ENCODE measurements around the gene ARIH2. TPM values are rescaled to one million over a fixed set of nuclear protein-coding genes. Genes with fewer than 3 reads are reported as not detected.

ARIH2 gene
- total and polyA plus RNA-seq, 9 of the 15 experiments (the other 6 are each of a cell fraction or from before 2014, with no cell fraction given), result 27.0 to 120 (median 108) TPM

- CTCF ChIA-PET (ENCODE audit: low intra/inter-chr PET ratio), result no interaction called here
- ATAC-seq (no peak), DNase-seq (ENCODE audit: extremely low read depth in 1 of 4, low spot score in 3 of 4) (no peak), FAIRE-seq (no peak)
- no peaks in the 10 kb centered on the region for H3K9me1 ChIP-seq (ENCODE audit: control insufficient read depth, insufficient read depth, low read length)
- H3K4me3 ChIP-seq, result no peak overlapping the region
- no peaks in the 10 kb centered on the region for H4K20me1 ChIP-seq (replicated peaks; ENCODE audit: control insufficient read depth, insufficient read depth, low read length)
- no peak overlapping the region for H3K4me2 ChIP-seq (ENCODE audit: insufficient read depth, low read length)
- H3K4me1 ChIP-seq (replicated peaks in 1 of 2; ENCODE audit: control insufficient read depth in 2 of 2, insufficient read depth in 2 of 2, low read length in 2 of 2), result peaks cover 7 to 9% of the 10 kb centered on the region in 2 experiments
- H2AFZ ChIP-seq (ENCODE audit: low read depth, low read length), result no peak overlapping the region
- in situ Hi-C loops (cut with MboI), result no loop called here
- intact Hi-C loops (cut with micrococcal nuclease), result loop anchor here (5.0 kb wide), 1 partner anchor 173 kb away; no protein-coding TSS in a partner anchor
- peaks cover 53% of the 10 kb centered on the region; the same call in 2 of the 3 replicates for H3K36me3 ChIP-seq (ENCODE audit: control insufficient read depth, insufficient read depth, low read length)
- no peaks in the 10 kb centered on the region for H3K9me3 ChIP-seq (replicated peaks; ENCODE audit: control insufficient read depth, insufficient read depth, low read depth, low read length)
- no peaks in the 10 kb centered on the region for H3K27me3 ChIP-seq (ENCODE audit: control insufficient read depth in 2 of 2, insufficient read depth in 2 of 2, low read length in 2 of 2)
- no TSS peak for BruUV-seq (replicated peaks)
- H3K79me2 ChIP-seq (ENCODE audit: control insufficient read depth, insufficient read depth, low read length), result no peaks in the 10 kb centered on the region
- H3K27ac ChIP-seq (ENCODE audit: extremely low read depth, low read depth, low read length), result no peak overlapping the region
- POLR2A ChIA-PET, result interaction anchor here (0.6 to 1.1 kb wide), 3 partner anchors 11 to 110 kb away, joined by 3 to 5 read pairs (median 4); partner anchors contain the start of gene WDR6
- H3K9ac ChIP-seq (ENCODE audit: insufficient read depth in 1 of 2, low read depth in 2 of 2, low read length in 2 of 2), result no peak overlapping the region
- TF ChIP-seq E2F8 (IDR thresholded peaks at IDR 0.05; ENCODE audit: low read depth, partially characterized antibody), result no peak
- TF ChIP-seq NR1H2 (CRISPR knock-in tag; IDR thresholded peaks at IDR 0.05), result no peak
- TF ChIP-seq SRF (CRISPR knock-in tag; IDR thresholded peaks at IDR 0.05), result no peak
- TF ChIP-seq ZNF316 (IDR thresholded peaks at IDR 0.05), result peak; percentile 20; the same call in 1 of the 2 replicates
- no peak for TF ChIP-seq NCOA6 (IDR thresholded peaks at IDR 0.05)
- no peak for TF ChIP-seq GATAD2B (IDR thresholded peaks at IDR 0.05; ENCODE audit: borderline replicate concordance)
- TF ChIP-seq CTCF (IDR thresholded peaks at IDR 0.05 in 2 of 3, conservative IDR thresholded peaks at IDR 0.05 in 1 of 3; ENCODE audit: insufficient read depth in 2 of 3, low read depth in 1 of 3, low read length in 3 of 3), result no peak
- peak; percentile 60 for TF ChIP-seq FOSL1 (tag; conservative IDR thresholded peaks at IDR 0.05)
- no peak for TF ChIP-seq HMG20A (CRISPR knock-in tag; conservative IDR thresholded peaks at IDR 0.05)
- TF ChIP-seq ZNF512 (tag; IDR thresholded peaks at IDR 0.05), result no peak
- TF ChIP-seq ZNF12 (CRISPR knock-in tag; IDR thresholded peaks at IDR 0.05), result no peak
- TF ChIP-seq SNIP1 (IDR thresholded peaks at IDR 0.05; ENCODE audit: low read depth), result no peak
- no peak for TF ChIP-seq PATZ1 (CRISPR knock-in tag; IDR thresholded peaks at IDR 0.05; ENCODE audit: borderline replicate concordance)
These were observed 66.0 kb downstream of the ARIH2 start for GRCh38 chr3:48984663-48985062.
